PFSK-1 (cell line): ENCODE results near the gene ADGRB2.

Experiments
- FOXP2 ChIP-seq: optimal IDR thresholded peaks from 2 replicates; pipeline ENCODE3; 2011; ENCODE audit warnings: borderline replicate concordance, control low read depth, inconsistent platforms; ENCODE audit not compliant: insufficient read depth; ENCODE audit errors: extremely low read length, extremely low read depth
- POLR2AphosphoS5 ChIP-seq: IDR thresholded peaks from 2 replicates; pipeline ENCODE4 v1.6.1; 2012; ENCODE audit warnings: low read depth, mild to moderate bottlenecking, control low read depth, low read length, moderate library complexity
- REST ChIP-seq, 2 experiments: IDR thresholded peaks; 2 replicates each; pipeline versions ENCODE4 v1.6.1 to v1.8.0; 2011 to 2012; ENCODE audit warnings: low read depth in 2 of 2, low read length in 2 of 2, control low read depth in 1 of 2, inconsistent platforms in 1 of 2, mild to moderate bottlenecking in 1 of 2, moderate library complexity in 1 of 2; ENCODE audit not compliant: insufficient read depth in 1 of 2
- SIN3A ChIP-seq: IDR thresholded peaks from 2 replicates; pipeline ENCODE4 v1.6.1; 2012; ENCODE audit warnings: mild to moderate bottlenecking, low read length, moderate library complexity, borderline replicate concordance; ENCODE audit not compliant: insufficient read depth
- TAF1 ChIP-seq: IDR thresholded peaks from 2 replicates; pipeline ENCODE4 v1.6.1; 2012; ENCODE audit warnings: low read length, control low read depth, borderline replicate concordance; ENCODE audit not compliant: insufficient read depth

ADGRB2 gene

GRCh38 chr1:31746687-31747086 is 17.5 kb downstream of the ADGRB2 start:
- TF ChIP-seq SIN3A = no peak
- no peak for TF ChIP-seq REST (IDR thresholded peaks at IDR 0.05; ENCODE audit: insufficient read depth in 1 of 2, low read depth in 2 of 2, low read length in 2 of 2)
- no peak for TF ChIP-seq POLR2AphosphoS5
- no peak for TF ChIP-seq FOXP2
- no peak for TF ChIP-seq TAF1

- TF ChIP-seq SIN3A (no peak), FOXP2 (no peak), POLR2AphosphoS5 (no peak), TAF1 (no peak), REST (IDR thresholded peaks at IDR 0.05; ENCODE audit: insufficient read depth in 1 of 2, low read depth in 2 of 2, low read length in 2 of 2) (no peak)
Observed at GRCh38 chr1:31745946-31746670, 18.0 kb downstream of the ADGRB2 start.

- TF ChIP-seq REST (IDR thresholded peaks at IDR 0.05; ENCODE audit: insufficient read depth in 1 of 2, low read depth in 2 of 2, low read length in 2 of 2) = no peak
- TF ChIP-seq FOXP2 = no peak
- no peak for TF ChIP-seq SIN3A
Observed at GRCh38 chr1:31745096-31745945, 18.8 kb downstream of the ADGRB2 start.

- TF ChIP-seq TAF1 = no peak
- TF ChIP-seq SIN3A = no peak
- no peak for TF ChIP-seq REST (IDR thresholded peaks at IDR 0.05; ENCODE audit: insufficient read depth in 1 of 2, low read depth in 2 of 2, low read length in 2 of 2)
- TF ChIP-seq POLR2AphosphoS5 = no peak
Observed at GRCh38 chr1:31744165-31744888, 19.8 kb downstream of the ADGRB2 start.
